CD14-positive monocyte (primary cell): ENCODE measurements around the gene PLAC1. TPM values are rescaled to one million over a fixed set of nuclear protein-coding genes. Genes with fewer than 3 reads are reported as not detected.

ENCODE experiments used
- DNase-seq, 3 donors: peaks; one replicate each; pipeline ENCODE4 v3.0.0-alpha.2; 2011 to 2022
- H2AFZ ChIP-seq: 2 replicates; pipeline ENCODE4 v1.6.0; 2012; ENCODE audit warnings: mild to moderate bottlenecking, low read depth, low read length, inconsistent platforms; ENCODE audit not compliant: insufficient read depth, poor library complexity, severe bottlenecking
- H3K27ac ChIP-seq, 2 donors: 1 replicate in 1 of 2; 2 replicates in 1 of 2; pipeline ENCODE4 v1.5.1; 2012 to 2013; ENCODE audit warnings: low read length in 2 of 2, control low read depth in 1 of 2, inconsistent platforms in 1 of 2, low read depth in 1 of 2, mild to moderate bottlenecking in 1 of 2
- H3K27me3 ChIP-seq, 2 donors: one replicate each; pipeline versions ENCODE4 v1.6.0 to v1.6.1; 2011 to 2013; ENCODE audit warnings: low read length in 2 of 2; ENCODE audit not compliant: control insufficient read depth in 2 of 2, insufficient read depth in 2 of 2
- H3K36me3 ChIP-seq, 2 donors: replicated peaks in 1 of 2; 1 replicate in 1 of 2; 2 replicates in 1 of 2; pipeline versions ENCODE4 v1.5.1 to v1.6.1; 2012 to 2013; ENCODE audit warnings: low read length in 2 of 2, control low read depth in 1 of 2, inconsistent platforms in 1 of 2, mild to moderate bottlenecking in 1 of 2; ENCODE audit not compliant: insufficient read depth in 2 of 2, control insufficient read depth in 1 of 2
- H3K4me1 ChIP-seq, 2 donors: 1 replicate in 1 of 2; 2 replicates in 1 of 2; pipeline versions ENCODE4 v1.5.1 to v1.6.1; 2012 to 2013; ENCODE audit warnings: low read length in 2 of 2, control low read depth in 1 of 2, inconsistent platforms in 1 of 2, mild to moderate bottlenecking in 1 of 2, moderate library complexity in 1 of 2; ENCODE audit not compliant: insufficient read depth in 2 of 2, control insufficient read depth in 1 of 2
- H3K4me2 ChIP-seq: replicated peaks from 2 replicates; pipeline ENCODE3; 2012; ENCODE audit warnings: low read length, moderate library complexity, mild to moderate bottlenecking; ENCODE audit not compliant: poor library complexity, severe bottlenecking; ENCODE audit errors: extremely low read depth
- H3K4me3 ChIP-seq, 3 experiments: fragments of 200-600 bp in 1 of 3; sonication (generic) in 1 of 3; replicated peaks in 1 of 3; 1 replicate in 2 of 3; 2 replicates in 1 of 3; pipeline ENCODE4 v1.5.1; 2011 to 2013; ENCODE audit warnings: low read length in 3 of 3, mild to moderate bottlenecking in 3 of 3, control low read depth in 2 of 3, low read depth in 2 of 3, inconsistent platforms in 1 of 3, moderate library complexity in 1 of 3
- H3K79me2 ChIP-seq: 2 replicates; pipeline ENCODE4 v1.6.0; 2012; ENCODE audit warnings: mild to moderate bottlenecking, control low read depth, inconsistent platforms, low read length, moderate library complexity; ENCODE audit not compliant: insufficient read depth
- H3K9ac ChIP-seq: 2 replicates; pipeline ENCODE4 v1.6.0; 2017; ENCODE audit warnings: low read length, mild to moderate bottlenecking; ENCODE audit not compliant: insufficient read depth, poor library complexity, severe bottlenecking
- H3K9me3 ChIP-seq, 2 donors: replicated peaks in 1 of 2; 1 replicate in 1 of 2; 2 replicates in 1 of 2; pipeline versions ENCODE4 v1.5.1 to v1.6.1; 2012 to 2013; ENCODE audit warnings: low read length in 2 of 2, control low read depth in 1 of 2; ENCODE audit not compliant: control insufficient read depth in 1 of 2, insufficient read depth in 1 of 2
- H4K20me1 ChIP-seq: 2 replicates; pipeline ENCODE4 v1.6.0; 2012; ENCODE audit warnings: mild to moderate bottlenecking, low read length, control low read depth, moderate library complexity; ENCODE audit not compliant: insufficient read depth
- H3K27ac Mint-ChIP-seq, 7 donors: one replicate each; pipeline ENCODE4 v1.8.0; 2020; ENCODE audit warnings: mild to moderate bottlenecking in 7 of 7, mixed read lengths in 7 of 7, moderate library complexity in 6 of 7, inconsistent platforms in 2 of 7
- H3K27me3 Mint-ChIP-seq, 3 donors: one replicate each; pipeline ENCODE4 v1.8.0; 2021 to 2022; ENCODE audit warnings: low read depth in 3 of 3, mild to moderate bottlenecking in 3 of 3, mixed read lengths in 3 of 3, moderate library complexity in 3 of 3, inconsistent platforms in 1 of 3
- H3K36me3 Mint-ChIP-seq, 2 donors: one replicate each; pipeline ENCODE4 v1.8.0; 2020; ENCODE audit warnings: mixed read lengths in 2 of 2, inconsistent platforms in 1 of 2, mild to moderate bottlenecking in 1 of 2
- H3K4me1 Mint-ChIP-seq: one replicate; pipeline ENCODE4 v1.8.0; 2020; ENCODE audit warnings: mild to moderate bottlenecking, mixed read lengths
- H3K4me3 Mint-ChIP-seq, 2 donors: one replicate each; pipeline ENCODE4 v1.8.0; 2020; ENCODE audit warnings: mild to moderate bottlenecking in 2 of 2, mixed read lengths in 2 of 2, moderate library complexity in 1 of 2
- H3K9me3 Mint-ChIP-seq, 7 donors: one replicate each; pipeline ENCODE4 v1.8.0; 2020 to 2022; ENCODE audit warnings: mixed read lengths in 7 of 7, mild to moderate bottlenecking in 6 of 7, moderate library complexity in 6 of 7, inconsistent platforms in 2 of 7
- WGBS: methylation state at CpG from one replicate; pipeline ENCODE4 v1.1.5; 2013; ENCODE audit warnings: missing lambda C conversion rate; ENCODE audit not compliant: insufficient coverage; 5-methylcytosine and 5-hydroxymethylcytosine counted together
- intact Hi-C, 2 donors: fragments of 100-400 bp; cut with micrococcal nuclease; formaldehyde crosslinking; loops; one replicate each; pipeline versions ENCODE4 v1.15.0 to v1.15.1; 2023
- polyA plus RNA-seq, 3 donors: library from polyadenylated mRNA; depleted of rRNA in 1 of 3; unstranded in 2 of 3; stranded (reverse) in 1 of 3; fragments of 300-500 nt in 2 of 3; fragments of >200 nt in 1 of 3; fragmentation: Illumina TruSeq in 2 of 3; gene quantifications; 1 replicate in 2 of 3; 2 replicates in 1 of 3; pipeline ENCODE4 v1.2.3, GENCODE V29; 2012 to 2021
- TF ChIP-seq, protein P1 (sequence below): fragments of 200-600 bp; IDR thresholded peaks from one replicate; pipeline ENCODE4 v1.8.0; 2022; ENCODE audit warnings: antibody characterized with exemption, mild to moderate bottlenecking

The PLAC1 gene
- polyA plus RNA-seq, 3 donors, result not detected

DNA sequence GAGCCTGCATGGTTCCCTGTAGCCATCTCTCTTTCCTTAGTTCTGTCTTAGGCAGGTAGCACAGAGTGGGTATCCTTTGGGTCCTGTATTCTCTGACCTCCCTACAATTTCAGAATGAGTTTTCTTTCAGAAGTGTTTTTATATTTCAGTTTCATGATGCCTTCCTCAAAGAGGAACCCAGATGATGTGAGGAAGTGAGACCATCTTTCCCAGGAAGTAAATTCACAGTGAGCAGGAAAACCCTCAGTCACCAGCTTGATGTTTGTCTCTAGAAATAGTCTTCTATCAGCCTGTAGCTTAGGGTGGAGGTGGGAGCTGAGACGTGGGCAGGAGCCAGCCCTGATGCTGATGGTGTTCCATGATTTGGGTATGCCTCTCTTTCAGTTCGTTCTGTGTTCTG lies 16.9 kb downstream of the PLAC1 start:
- Histone ChIP-seq H4K20me1 (no peaks in the 10 kb centered on the region), H3K4me3 (no peak overlapping the region), H3K27me3 (peaks cover 0 to 3% of the 10 kb centered on the region in 2 donors), H3K79me2 (no peaks in the 10 kb centered on the region), H3K4me2 (no peak overlapping the region), H3K36me3 (no peaks in the 10 kb centered on the region), H2AFZ (peak overlapping the region; percentile 6), H3K4me1 (peaks cover 9% of the 10 kb centered on the region in 2 donors), H3K9me3 (no peaks in the 10 kb centered on the region), H3K27ac (no peak overlapping the region), H3K9ac (no peak overlapping the region)
- peaks cover 0 to 2% (median 0%) of the 10 kb centered on the region in 7 donors for H3K9me3 Mint-ChIP-seq
- DNase-seq, result peak in 2 of 3 donors; percentile 5 to 8
- TF ChIP-seq, protein P1, sequence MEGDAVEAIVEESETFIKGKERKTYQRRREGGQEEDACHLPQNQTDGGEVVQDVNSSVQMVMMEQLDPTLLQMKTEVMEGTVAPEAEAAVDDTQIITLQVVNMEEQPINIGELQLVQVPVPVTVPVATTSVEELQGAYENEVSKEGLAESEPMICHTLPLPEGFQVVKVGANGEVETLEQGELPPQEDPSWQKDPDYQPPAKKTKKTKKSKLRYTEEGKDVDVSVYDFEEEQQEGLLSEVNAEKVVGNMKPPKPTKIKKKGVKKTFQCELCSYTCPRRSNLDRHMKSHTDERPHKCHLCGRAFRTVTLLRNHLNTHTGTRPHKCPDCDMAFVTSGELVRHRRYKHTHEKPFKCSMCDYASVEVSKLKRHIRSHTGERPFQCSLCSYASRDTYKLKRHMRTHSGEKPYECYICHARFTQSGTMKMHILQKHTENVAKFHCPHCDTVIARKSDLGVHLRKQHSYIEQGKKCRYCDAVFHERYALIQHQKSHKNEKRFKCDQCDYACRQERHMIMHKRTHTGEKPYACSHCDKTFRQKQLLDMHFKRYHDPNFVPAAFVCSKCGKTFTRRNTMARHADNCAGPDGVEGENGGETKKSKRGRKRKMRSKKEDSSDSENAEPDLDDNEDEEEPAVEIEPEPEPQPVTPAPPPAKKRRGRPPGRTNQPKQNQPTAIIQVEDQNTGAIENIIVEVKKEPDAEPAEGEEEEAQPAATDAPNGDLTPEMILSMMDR, result no peak
- H3K27ac Mint-ChIP-seq, result no peak overlapping the region
- intact Hi-C loops, result no loop called here
- no CpG with 5 or more reads among the region's 2 CpGs for WGBS
- H3K36me3 Mint-ChIP-seq, result no peaks in the 10 kb centered on the region
- peaks cover 4 to 7% (median 7%) of the 10 kb centered on the region in 3 donors for H3K27me3 Mint-ChIP-seq
- peaks cover 9% of the 10 kb centered on the region for H3K4me1 Mint-ChIP-seq
- peak overlapping the region in 1 of 2 donors; percentile 35 for H3K4me3 Mint-ChIP-seq

- Mint-ChIP-seq H3K27ac (no peak overlapping the region), H3K4me1 (peaks cover 9% of the 10 kb centered on the region), H3K27me3 (peaks cover 3 to 7% (median 7%) of the 10 kb centered on the region in 3 donors), H3K4me3 (no peak overlapping the region), H3K9me3 (peaks cover 0 to 2% (median 0%) of the 10 kb centered on the region in 7 donors), H3K36me3 (no peaks in the 10 kb centered on the region)
- Histone ChIP-seq H3K4me2 (no peak overlapping the region), H3K4me3 (no peak overlapping the region), H3K4me1 (peaks cover 9% of the 10 kb centered on the region in 2 donors), H3K9ac (no peak overlapping the region), H3K36me3 (no peaks in the 10 kb centered on the region), H3K27me3 (peaks cover 0 to 3% of the 10 kb centered on the region in 2 donors), H3K79me2 (no peaks in the 10 kb centered on the region), H3K27ac (no peak overlapping the region), H4K20me1 (no peaks in the 10 kb centered on the region), H2AFZ (no peak overlapping the region), H3K9me3 (no peaks in the 10 kb centered on the region)
- intact Hi-C loops, result no loop called here
- DNase-seq, result no peak
- TF ChIP-seq, protein P1, result no peak
- WGBS, result 100% methylated on average over 3 of the region's 4 CpGs
These were observed 17.4 kb downstream of the PLAC1 start for GRCh38 chrX:134640914-134641313.
